AG10803 (cell line): ENCODE results near the gene CFAP99.
"Not testable (repeated sequence)": the region's sequence is repeated elsewhere in the genome, so short reads cannot be mapped to it uniquely, and the experiment has no call there.

ENCODE experiments used
- DNase-seq: peaks from one replicate; pipeline ENCODE4 v3.0.0; 2010; ENCODE audit warnings: low read depth
- H3K4me3 ChIP-seq: 2 replicates; pipeline ENCODE4 v1.5.1; 2011; ENCODE audit warnings: mild to moderate bottlenecking, low read length, control low read depth
- TF ChIP-seq, protein P1 (sequence below): conservative IDR thresholded peaks from 2 replicates; pipeline ENCODE4 v1.5.1; 2011; ENCODE audit warnings: mild to moderate bottlenecking, low read length, control low read depth, inconsistent platforms

CFAP99 gene

DNA sequence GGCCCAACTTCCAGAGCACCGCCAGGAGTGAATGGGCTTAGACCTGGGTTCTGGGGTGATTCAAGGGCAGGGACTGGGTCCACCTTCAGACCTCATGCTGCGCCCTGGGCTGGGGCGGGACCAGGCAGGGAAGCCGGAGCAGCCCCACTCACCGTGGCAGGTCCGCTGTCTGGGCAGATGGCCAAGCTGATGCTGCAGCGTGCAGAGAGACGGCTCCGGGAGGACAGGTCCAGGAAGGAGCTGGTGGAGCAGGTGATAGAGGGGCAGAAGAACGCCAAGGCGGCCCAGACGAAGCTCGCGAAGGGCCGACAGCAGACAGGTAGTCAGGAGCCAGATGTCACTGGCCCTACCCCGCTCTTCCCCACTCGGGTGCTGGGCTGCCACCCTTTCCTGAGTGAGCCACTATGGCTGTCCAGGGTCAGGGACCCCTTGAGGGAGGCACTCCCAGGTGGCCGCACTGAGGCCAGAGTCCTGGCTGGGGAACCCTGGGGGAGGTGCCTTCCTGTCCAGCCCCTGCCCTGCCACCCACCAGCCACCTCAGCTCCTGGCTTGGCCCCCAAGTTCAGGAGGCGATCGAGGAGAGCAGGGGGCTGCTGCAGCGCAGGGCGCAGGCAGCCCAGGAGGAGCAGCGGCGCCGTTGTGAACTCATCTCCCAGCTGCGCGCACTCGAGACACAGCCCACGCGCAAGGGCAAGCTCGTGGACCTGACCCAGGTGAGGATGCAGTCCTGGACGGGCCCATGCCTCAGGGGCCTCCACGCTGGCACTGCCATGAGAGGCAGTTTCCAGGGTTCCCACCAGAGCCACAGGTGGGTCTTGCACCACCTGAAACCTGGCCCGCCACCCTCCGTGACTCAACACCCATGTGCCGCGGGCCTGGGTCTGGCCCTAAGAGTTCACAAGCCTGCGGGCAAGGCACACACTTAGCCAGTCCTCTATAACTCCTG lies 40.1 kb downstream of the CFAP99 start:
- TF ChIP-seq, protein P1, sequence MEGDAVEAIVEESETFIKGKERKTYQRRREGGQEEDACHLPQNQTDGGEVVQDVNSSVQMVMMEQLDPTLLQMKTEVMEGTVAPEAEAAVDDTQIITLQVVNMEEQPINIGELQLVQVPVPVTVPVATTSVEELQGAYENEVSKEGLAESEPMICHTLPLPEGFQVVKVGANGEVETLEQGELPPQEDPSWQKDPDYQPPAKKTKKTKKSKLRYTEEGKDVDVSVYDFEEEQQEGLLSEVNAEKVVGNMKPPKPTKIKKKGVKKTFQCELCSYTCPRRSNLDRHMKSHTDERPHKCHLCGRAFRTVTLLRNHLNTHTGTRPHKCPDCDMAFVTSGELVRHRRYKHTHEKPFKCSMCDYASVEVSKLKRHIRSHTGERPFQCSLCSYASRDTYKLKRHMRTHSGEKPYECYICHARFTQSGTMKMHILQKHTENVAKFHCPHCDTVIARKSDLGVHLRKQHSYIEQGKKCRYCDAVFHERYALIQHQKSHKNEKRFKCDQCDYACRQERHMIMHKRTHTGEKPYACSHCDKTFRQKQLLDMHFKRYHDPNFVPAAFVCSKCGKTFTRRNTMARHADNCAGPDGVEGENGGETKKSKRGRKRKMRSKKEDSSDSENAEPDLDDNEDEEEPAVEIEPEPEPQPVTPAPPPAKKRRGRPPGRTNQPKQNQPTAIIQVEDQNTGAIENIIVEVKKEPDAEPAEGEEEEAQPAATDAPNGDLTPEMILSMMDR = no peak
- no peak overlapping the region for H3K4me3 ChIP-seq
- DNase-seq = no peak

DNA sequence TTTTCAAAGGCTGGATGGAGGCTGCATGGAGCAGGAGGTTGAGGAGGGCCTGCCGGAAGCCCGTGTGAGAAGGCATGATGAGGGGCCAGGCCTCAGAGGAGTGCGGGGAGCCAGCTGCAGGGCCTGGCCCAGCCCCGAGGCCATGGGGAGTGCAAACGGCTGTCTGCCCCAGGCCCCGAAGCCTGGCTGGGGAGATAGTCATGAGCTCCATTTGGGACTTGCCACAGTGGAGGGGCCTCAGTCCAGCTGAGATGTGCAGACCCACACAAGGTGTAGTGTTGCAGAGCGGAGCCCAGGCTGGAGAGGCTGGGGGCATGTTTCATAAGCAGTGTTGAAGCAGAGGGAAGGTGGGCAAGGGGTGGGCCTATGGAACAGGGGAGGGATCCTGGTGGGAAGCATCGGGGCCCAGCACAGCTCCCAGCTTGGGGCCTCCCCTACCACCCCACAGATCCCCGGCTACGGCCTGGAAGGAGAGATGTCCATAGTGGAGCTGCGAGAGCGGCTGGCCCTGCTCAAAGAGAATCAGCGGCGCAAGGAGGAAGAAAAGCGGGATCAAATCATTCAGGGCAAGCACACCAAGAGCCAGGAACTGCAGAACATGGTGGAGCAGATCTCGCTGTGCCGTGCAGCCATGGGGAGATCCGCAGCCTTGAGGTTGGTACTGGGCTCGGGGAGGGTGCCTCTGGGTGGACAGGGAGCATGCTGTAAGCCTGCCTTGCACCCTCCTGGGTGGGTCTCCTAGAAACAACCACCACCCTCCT lies 41.0 kb downstream of the CFAP99 start:
- no peak for DNase-seq
- TF ChIP-seq, protein P1 = no peak
- no peak overlapping the region for H3K4me3 ChIP-seq

DNA sequence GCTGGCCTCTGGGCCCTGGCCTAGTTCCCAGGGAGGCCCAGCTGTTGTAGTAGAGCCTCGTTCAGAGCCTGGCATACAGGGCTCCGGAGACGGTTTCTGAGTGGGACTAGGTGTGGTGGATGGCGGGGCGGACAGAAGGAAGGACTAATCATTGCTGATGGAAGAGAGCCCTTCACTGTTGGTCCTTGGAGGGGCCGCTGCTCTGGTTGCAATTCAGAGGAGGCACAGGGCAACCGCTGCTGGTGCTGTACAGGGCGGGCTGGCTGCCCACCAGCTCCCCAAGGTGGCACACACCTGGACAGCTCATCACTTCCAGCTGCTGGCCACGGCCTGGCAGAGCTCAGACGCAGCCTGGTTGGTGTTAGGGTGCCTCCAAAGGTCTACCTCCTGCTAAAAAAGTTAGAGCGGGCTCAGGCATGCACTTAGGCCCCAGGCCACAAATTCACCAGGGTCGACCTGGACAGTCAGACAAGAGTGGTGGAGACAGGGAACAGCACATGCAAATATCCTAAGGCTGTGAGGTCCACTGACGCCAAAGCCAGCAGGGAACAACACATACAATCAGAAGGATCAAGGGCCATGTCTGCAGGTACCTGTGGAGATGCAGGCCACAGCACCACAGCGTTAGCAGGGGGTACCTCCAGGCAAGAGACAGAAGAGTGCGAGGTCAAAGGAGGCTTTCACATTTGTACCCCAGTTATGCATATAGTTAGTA lies 42.6 kb downstream of the CFAP99 start:
- DNase-seq = no peak
- H3K4me3 ChIP-seq = no peak overlapping the region
- TF ChIP-seq, protein P1 = no peak

DNA sequence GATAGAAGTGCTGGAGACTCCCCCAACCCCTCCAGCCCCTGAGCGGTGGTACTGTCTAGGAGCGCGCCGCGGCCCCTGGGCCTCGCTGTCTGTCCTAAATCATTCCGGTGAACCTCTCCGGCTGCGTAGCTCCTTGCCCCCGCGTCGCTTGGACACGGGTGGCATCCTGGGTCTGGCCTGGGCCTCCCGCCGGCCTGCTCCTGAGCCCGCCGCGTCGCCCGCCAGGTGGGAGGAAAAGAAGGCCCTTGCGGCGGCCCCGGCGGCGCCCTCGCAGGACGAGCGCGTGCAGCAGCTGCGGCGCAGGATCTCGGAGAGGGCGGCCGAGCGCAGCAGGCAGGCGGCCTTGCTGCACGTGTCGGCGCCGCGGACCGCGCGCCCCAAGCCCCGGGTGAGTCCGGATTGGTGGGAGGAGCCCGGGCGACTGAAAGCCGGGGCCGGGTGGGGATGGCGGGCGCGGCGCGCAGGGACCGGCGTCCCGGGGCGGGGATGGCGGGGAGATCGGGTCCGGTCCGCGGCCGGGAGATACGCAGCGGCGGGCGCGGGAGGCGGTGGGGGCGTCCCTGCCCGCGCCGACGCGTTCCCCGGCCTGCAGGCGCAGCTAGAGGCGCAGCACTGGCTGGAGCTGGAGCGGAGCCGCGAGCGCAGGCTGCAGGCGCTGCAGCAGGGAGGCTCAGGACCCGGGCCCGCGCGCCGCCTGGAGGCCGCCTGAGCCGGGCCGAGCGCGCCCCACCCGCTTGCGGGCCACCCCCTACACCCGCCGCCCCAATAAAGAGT lies 43.6 kb downstream of the CFAP99 start:
- peak; percentile 70 for DNase-seq
- TF ChIP-seq, protein P1 = no peak; the same call in 1 of the 2 replicates
- H3K4me3 ChIP-seq = peak overlapping the region; percentile 31

DNA sequence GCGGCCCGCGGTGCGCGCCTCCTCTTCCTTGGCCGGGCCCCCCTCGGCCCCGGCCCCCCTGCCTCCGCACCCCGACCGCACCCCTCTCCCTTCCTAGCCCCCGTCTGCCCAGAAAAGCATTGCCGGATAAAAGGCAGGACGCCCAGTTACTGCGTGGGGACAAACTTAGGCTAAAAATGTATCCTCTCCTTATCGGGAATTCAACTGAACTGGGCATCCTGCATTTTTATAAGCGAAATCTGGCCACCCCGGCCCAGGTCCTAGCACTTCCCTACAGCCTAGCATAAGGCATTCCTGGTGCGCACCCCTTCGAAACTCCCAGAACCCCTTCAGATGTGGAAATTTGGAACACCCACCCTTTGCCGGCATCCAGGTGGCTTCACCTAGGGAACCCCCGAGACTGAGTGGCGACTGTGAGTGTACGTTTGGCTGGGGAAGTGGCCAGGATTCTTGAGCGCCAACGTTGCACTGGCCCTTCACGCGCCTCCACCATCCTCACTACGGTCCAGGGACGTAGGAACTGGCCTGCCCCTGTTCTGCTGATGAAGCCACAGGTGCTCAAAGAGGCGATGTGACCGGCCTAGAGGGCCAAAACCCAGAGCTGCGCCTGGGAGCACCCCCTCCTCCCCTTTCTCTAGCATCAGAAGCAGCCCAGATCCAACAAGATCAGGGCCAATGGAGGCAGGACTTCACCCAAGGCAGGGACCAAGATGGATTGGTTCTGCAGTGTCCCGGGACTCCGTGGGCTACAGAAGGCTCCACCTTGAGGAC lies 44.4 kb downstream of the CFAP99 start:
- TF ChIP-seq, protein P1 = no peak
- H3K4me3 ChIP-seq = peak overlapping the region; percentile 31

DNA sequence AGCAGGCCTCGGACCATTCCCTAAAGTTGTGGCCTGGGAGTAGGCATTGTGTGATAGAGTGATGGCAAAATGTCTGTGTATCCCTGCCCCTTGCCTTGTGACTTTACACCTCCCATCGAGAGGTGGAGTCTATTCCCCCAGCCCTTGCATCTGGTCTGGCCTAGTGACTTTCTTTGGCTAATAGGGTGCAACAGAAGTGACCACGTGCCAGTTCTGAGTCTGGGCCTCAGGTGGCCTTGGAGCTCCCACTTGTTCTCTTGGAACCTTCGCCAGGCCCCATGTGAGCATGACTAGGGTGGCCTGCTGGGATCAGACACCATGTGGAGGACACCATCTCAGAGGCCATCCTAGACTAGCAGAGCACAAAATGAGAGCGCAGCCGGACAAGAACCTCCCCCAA lies 46.3 kb downstream of the CFAP99 start:
- TF ChIP-seq, protein P1 = no peak
- no peak overlapping the region for H3K4me3 ChIP-seq
- no peak for DNase-seq

More for the DNA sequence above, 44.4 kb downstream of the CFAP99 start:
- no peak for DNase-seq

DNA sequence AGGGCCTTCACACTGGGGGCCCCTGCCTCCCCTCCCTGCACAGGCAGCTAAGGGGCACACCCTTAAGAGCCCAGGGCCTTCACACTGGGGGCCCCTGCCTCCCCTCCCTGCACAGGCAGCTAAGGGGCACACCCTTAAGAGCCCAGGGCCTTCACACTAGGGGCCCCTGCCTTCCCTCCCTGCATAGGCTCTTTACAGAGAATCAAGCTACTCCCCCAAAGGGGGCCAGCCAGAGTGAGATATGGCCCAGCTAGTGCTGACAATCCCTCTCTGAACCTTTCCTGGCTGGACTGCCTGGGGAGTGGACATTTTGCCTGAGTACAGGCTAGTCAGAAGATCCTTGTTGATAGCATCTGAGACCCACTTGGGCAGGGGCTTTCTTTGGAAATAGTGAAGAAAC lies 46.8 kb downstream of the CFAP99 start:
- H3K4me3 ChIP-seq, DNase-seq: not testable (repeated sequence)
